SK-N-SH (cell line): Measurements from ENCODE around the gene TNXB. TPM values are rescaled to one million over a fixed set of nuclear protein-coding genes. Genes with fewer than 3 reads are reported as not detected.

Experiments used
- CTCF ChIA-PET: fragments of 300-600, 350-600 bp; formaldehyde crosslinking; extraction: SDS; loops from one replicate; lab custom pipeline; 2021; lab: Yijun Ruan, JAX
- POLR2A ChIA-PET: fragments of 350-600 bp; sonication (Branson Sonifier 250); formaldehyde crosslinking; extraction: SDS; loops from one replicate; lab custom pipeline; 2020; ENCODE audit warnings: antibody characterized with exemption, inconsistent platforms; lab: Yijun Ruan, JAX
- DNase-seq: peaks from one replicate; pipeline ENCODE4 v3.0.0; 2012
- H2AFZ ChIP-seq: fragments of 200-600 bp; sonication (generic); 2 replicates; pipeline ENCODE4 v1.8.1; 2016; ENCODE audit warnings: antibody characterized with exemption, mild to moderate bottlenecking, low read depth
- H3F3A ChIP-seq: fragments of 200-600 bp; sonication (generic); replicated peaks from 2 replicates; pipeline ENCODE3; 2016; ENCODE audit warnings: antibody characterized with exemption, mild to moderate bottlenecking; ENCODE audit not compliant: insufficient read depth
- H3K27ac ChIP-seq, 2 experiments: fragments of 200-500 bp in 1 of 2; fragments of 200-600 bp in 1 of 2; sonication (Bioruptor generic) in 1 of 2; sonication (generic), shearing (Covaris generic) in 1 of 2; 2 replicates each; pipeline versions ENCODE4 v1.5.1 to v1.6.1; 2014 to 2016; ENCODE audit warnings: low read depth in 2 of 2, inconsistent platforms in 1 of 2, low read length in 1 of 2, mild to moderate bottlenecking in 1 of 2, mixed read lengths in 1 of 2
- H3K27me3 ChIP-seq: fragments of 200-600 bp; sonication (generic), shearing (Covaris generic); 2 replicates; pipeline ENCODE4 v1.6.1; 2016; ENCODE audit warnings: mixed run types; ENCODE audit not compliant: insufficient read depth
- H3K36me3 ChIP-seq, 2 experiments: fragments of 200-500 bp in 1 of 2; fragments of 200-600 bp in 1 of 2; sonication (Bioruptor generic) in 1 of 2; sonication (generic) in 1 of 2; replicated peaks in 1 of 2; 2 replicates each; pipeline versions ENCODE3 to v1.5.1; 2014 to 2016; ENCODE audit warnings: low read length in 1 of 2, mild to moderate bottlenecking in 1 of 2; ENCODE audit not compliant: insufficient read depth in 2 of 2, control insufficient read depth in 1 of 2
- H3K4me1 ChIP-seq, 2 experiments: fragments of 200-500 bp in 1 of 2; fragments of 200-600 bp in 1 of 2; sonication (Bioruptor generic) in 1 of 2; sonication (generic), shearing (Covaris generic) in 1 of 2; 2 replicates each; pipeline versions ENCODE4 v1.5.1 to v1.6.1; 2014 to 2016; ENCODE audit warnings: low read depth in 1 of 2, low read length in 1 of 2, mixed run types in 1 of 2; ENCODE audit not compliant: insufficient read depth in 2 of 2, control insufficient read depth in 1 of 2
- H3K4me2 ChIP-seq: fragments of 200-600 bp; sonication (generic), shearing (Covaris generic); 2 replicates; pipeline ENCODE4 v1.6.1; 2017; ENCODE audit warnings: mixed run types
- H3K4me3 ChIP-seq, 2 experiments: fragments of 200-500 bp in 1 of 2; fragments of 200-600 bp in 1 of 2; sonication (Bioruptor generic) in 1 of 2; sonication (generic), shearing (Covaris generic) in 1 of 2; 2 replicates each; pipeline versions ENCODE4 v1.5.1 to v1.8.1; 2014 to 2016; ENCODE audit warnings: low read depth in 2 of 2, inconsistent platforms in 1 of 2, low read length in 1 of 2, mild to moderate bottlenecking in 1 of 2, mixed read lengths in 1 of 2, moderate library complexity in 1 of 2
- H3K79me2 ChIP-seq: fragments of 200-600 bp; sonication (generic); 2 replicates; pipeline ENCODE4 v1.8.1; 2017; ENCODE audit warnings: mild to moderate bottlenecking; ENCODE audit not compliant: insufficient read depth
- H3K9ac ChIP-seq: fragments of 200-600 bp; sonication (generic); 2 replicates; pipeline ENCODE4 v1.6.1; 2017; ENCODE audit warnings: mixed run types
- H3K9me2 ChIP-seq: fragments of 200-600 bp; sonication (generic); 2 replicates; pipeline ENCODE4 v1.6.1; 2017; ENCODE audit warnings: mixed run types
- H3K9me3 ChIP-seq: fragments of 200-600 bp; sonication (generic); 2 replicates; pipeline ENCODE4 v1.6.1; 2017; ENCODE audit warnings: mixed run types, mild to moderate bottlenecking, moderate library complexity
- H4K20me1 ChIP-seq: fragments of 200-600 bp; sonication (generic); 2 replicates; pipeline ENCODE4 v1.6.1; 2017; ENCODE audit warnings: mild to moderate bottlenecking, mixed run types; ENCODE audit not compliant: insufficient read depth
- CHD2 ChIP-seq: fragments of 150-350 bp; IDR thresholded peaks from 2 replicates; pipeline ENCODE4 v1.6.1; 2018; ENCODE audit warnings: low read length; ENCODE audit not compliant: partially characterized antibody
- CTCF ChIP-seq: fragments of 200-600 bp; sonication (generic); IDR thresholded peaks from 2 replicates; pipeline ENCODE4 v1.6.1; 2017; ENCODE audit warnings: antibody characterized with exemption, mild to moderate bottlenecking, moderate library complexity
- FOSL2 ChIP-seq: IDR thresholded peaks from 2 replicates; pipeline ENCODE4 v1.4.0; 2012; ENCODE audit warnings: low read depth, mild to moderate bottlenecking, moderate library complexity, borderline replicate concordance
- GABPA ChIP-seq: IDR thresholded peaks from 2 replicates; pipeline ENCODE4 v1.4.0; 2012; ENCODE audit warnings: low read depth, mild to moderate bottlenecking
- GATA2 ChIP-seq: sonication (generic); formaldehyde crosslinking; IDR thresholded peaks from 2 replicates; pipeline ENCODE4 v1.5.0; 2020; ENCODE audit warnings: mild to moderate bottlenecking, missing genetic modification reagents
- IRF3 ChIP-seq: fragments of 150-350 bp; IDR thresholded peaks from 2 replicates; pipeline ENCODE4 v1.6.1; 2016; ENCODE audit warnings: mild to moderate bottlenecking, low read depth, low read length
- MAX ChIP-seq: IDR thresholded peaks from 2 replicates; pipeline ENCODE4 v1.4.0; 2012; ENCODE audit warnings: low read depth
- MEF2A ChIP-seq: IDR thresholded peaks from 2 replicates; pipeline ENCODE4 v1.4.0; 2012; ENCODE audit warnings: low read depth, borderline replicate concordance
- MXI1 ChIP-seq: IDR thresholded peaks from 2 replicates; pipeline ENCODE4 v1.6.1; 2012; ENCODE audit warnings: mild to moderate bottlenecking, low read depth, low read length, improper control_type of control experiment
- NRF1 ChIP-seq: IDR thresholded peaks from 2 replicates; pipeline ENCODE4 v1.6.1; 2012; ENCODE audit warnings: low read depth, mild to moderate bottlenecking, low read length
- RCOR1 ChIP-seq: fragments of 150-350 bp; IDR thresholded peaks from 2 replicates; pipeline ENCODE4 v1.6.1; 2017; ENCODE audit warnings: antibody characterized with exemption, low read length
- RFX5 ChIP-seq: IDR thresholded peaks from 2 replicates; pipeline ENCODE4 v1.6.1; 2012; ENCODE audit warnings: mild to moderate bottlenecking, improper control_type of control experiment, low read length
- SMC3 ChIP-seq: IDR thresholded peaks from 2 replicates; pipeline ENCODE4 v1.6.1; 2012; ENCODE audit warnings: low read depth, low read length, improper control_type of control experiment
- TAF1 ChIP-seq: IDR thresholded peaks from 2 replicates; pipeline ENCODE4 v1.6.1; 2012; ENCODE audit warnings: low read depth, mild to moderate bottlenecking, low read length, moderate library complexity, borderline replicate concordance
- USF1 ChIP-seq: IDR thresholded peaks from 2 replicates; pipeline ENCODE4 v1.4.0; 2012; ENCODE audit warnings: low read depth, borderline replicate concordance
- USF2 ChIP-seq: fragments of 150-350 bp; IDR thresholded peaks from 2 replicates; pipeline ENCODE4 v1.6.1; 2017; ENCODE audit warnings: antibody characterized with exemption, low read length, low read depth, borderline replicate concordance
- YY1 ChIP-seq: IDR thresholded peaks from 2 replicates; pipeline ENCODE4 v1.4.0; 2012; ENCODE audit warnings: low read depth, mild to moderate bottlenecking
- ZBTB33 ChIP-seq: IDR thresholded peaks from 2 replicates; pipeline ENCODE4 v1.4.0; 2012; ENCODE audit warnings: low read depth, borderline replicate concordance
- WGBS: methylation state at CpG from one replicate; pipeline ENCODE4 v1.1.6; 2017; ENCODE audit warnings: low lambda C conversion rate; 5-methylcytosine and 5-hydroxymethylcytosine counted together
- polyA plus RNA-seq, 3 experiments: library from polyadenylated mRNA; depleted of rRNA; stranded (reverse); fragments of >200 nt; gene quantifications; 2 replicates each; pipeline ENCODE4 v1.2.3, GENCODE V29; 2012

The TNXB gene
- polyA plus RNA-seq, 1 of the 3 experiments (the other 2 are of a cell fraction), result 0.48 TPM

- TF ChIP-seq USF2, result peak; percentile 70; the same call in 1 of the 2 replicates
- TF ChIP-seq MXI1, result peak; percentile 47; the same call in 1 of the 2 replicates
- TF ChIP-seq USF1, result peak; percentile 94
- peak; percentile 71; the same call in 1 of the 2 replicates for TF ChIP-seq RFX5
- peak; percentile 93 for TF ChIP-seq YY1
- peak; percentile 62; the same call in 1 of the 2 replicates for TF ChIP-seq IRF3
Measured at GRCh38 chr6:32127717-32128592, 18.8 kb upstream of the TNXB start, which contains the start of gene ATF6B (continued).

- Histone ChIP-seq H4K20me1 (no peaks in the 10 kb centered on the region), H3K4me2 (peak overlapping the region; percentile 77), H3K79me2 (peaks cover 46% of the 10 kb centered on the region), H3F3A (peaks cover 5% of the 10 kb centered on the region), H3K9me2 (no peaks in the 10 kb centered on the region), H3K9ac (peak overlapping the region; percentile 91), H3K27me3 (no peaks in the 10 kb centered on the region), H3K9me3 (no peaks in the 10 kb centered on the region), H3K4me1 (peaks cover 18 to 22% of the 10 kb centered on the region in 2 experiments; a peak in 3 of 4 replicates), H3K27ac (peak overlapping the region; percentile 12 to 95; a peak in 2 of 4 replicates), H2AFZ (no peak overlapping the region; the same call in 1 of the 2 replicates), H3K36me3 (peaks cover 11 to 13% of the 10 kb centered on the region in 2 experiments), H3K4me3 (peak overlapping the region; percentile 75 to 92)
- no peak for TF ChIP-seq RCOR1
- no peak for TF ChIP-seq SMC3
- no peak for TF ChIP-seq MAX
- no peak for TF ChIP-seq USF2
- TF ChIP-seq NRF1, result no peak
- TF ChIP-seq CHD2, result no peak
- TF ChIP-seq GABPA, result no peak
- TF ChIP-seq MEF2A, result no peak
- no peak for TF ChIP-seq GATA2 (CRISPR knock-in tag)
- TF ChIP-seq FOSL2, result no peak
- no peak for TF ChIP-seq USF1
- TF ChIP-seq TAF1, result no peak
- TF ChIP-seq ZBTB33, result no peak
- TF ChIP-seq CTCF, result no peak
- TF ChIP-seq YY1, result no peak
- ChIA-PET CTCF (interaction anchor here (0.8 to 6.2 kb wide), 4 partner anchors 10 to 826 kb away, joined by 3 to 43 read pairs (median 10); no protein-coding TSS in a partner anchor), POLR2A (interaction anchor here (0.7 to 1.7 kb wide), 2 partner anchors 11 to 50 kb away, joined by 3 to 7 read pairs; no protein-coding TSS in a partner anchor)
- no peak for DNase-seq
- WGBS, result 8% methylated on average over 6 of the region's 9 CpGs
Measured at GRCh38 chr6:32127409-32127716, 18.2 kb upstream of the TNXB start.
